ENCODE data around the gene FBLN2.

GRCh38 chr3:13571831-13572750 is 23.2 kb downstream of the FBLN2 start:
- TF ChIP-seq, protein P1, sequence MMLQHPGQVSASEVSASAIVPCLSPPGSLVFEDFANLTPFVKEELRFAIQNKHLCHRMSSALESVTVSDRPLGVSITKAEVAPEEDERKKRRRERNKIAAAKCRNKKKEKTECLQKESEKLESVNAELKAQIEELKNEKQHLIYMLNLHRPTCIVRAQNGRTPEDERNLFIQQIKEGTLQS (IDR thresholded peaks at IDR 0.05; ENCODE audit: borderline replicate concordance, extremely low read depth, low read depth, low read length): no peak
- TF ChIP-seq CREB1 (IDR thresholded peaks at IDR 0.05; ENCODE audit: low read depth) (no peak), ZNF207 (IDR thresholded peaks at IDR 0.05; ENCODE audit: borderline replicate concordance) (no peak), CTCF (IDR thresholded peaks at IDR 0.05 in 2 of 3, conservative IDR thresholded peaks at IDR 0.05 in 1 of 3; ENCODE audit: control insufficient read depth in 2 of 3, extremely low read depth in 1 of 3, insufficient read depth in 1 of 3, low read depth in 3 of 3, low read length in 3 of 3) (no peak), SIN3A (IDR thresholded peaks at IDR 0.05; ENCODE audit: low read depth, low read length) (no peak), ATF7 (IDR thresholded peaks at IDR 0.05; ENCODE audit: low read depth) (no peak), POLR2A (IDR thresholded peaks at IDR 0.05; ENCODE audit: low read depth, low read length) (no peak), FOS (IDR thresholded peaks at IDR 0.05; ENCODE audit: borderline replicate concordance, extremely low read depth, insufficient read length) (no peak), POLR2AphosphoS5 (IDR thresholded peaks at IDR 0.05; ENCODE audit: low read length) (no peak), CEBPZ (IDR thresholded peaks at IDR 0.05; ENCODE audit: low read depth, low read length) (no peak), CHD2 (IDR thresholded peaks at IDR 0.05; ENCODE audit: borderline replicate concordance, low read depth, low read length) (no peak), ESRRA (IDR thresholded peaks at IDR 0.05; ENCODE audit: low read length) (no peak), RAD21 (IDR thresholded peaks at IDR 0.05; ENCODE audit: insufficient read depth, low read depth, low read length) (no peak)

All from GM12878 (cell line).